Type B pancreatic cell (in vitro differentiated cells): ENCODE measurements around the gene PHF13. TPM values are rescaled to one million over a fixed set of nuclear protein-coding genes. Genes with fewer than 3 reads are reported as not detected.
A peak's percentile ranks its signal among the peaks of the same experiment; 100 is the strongest.
"Not testable (repeated sequence)": the region's sequence is repeated elsewhere in the genome, so short reads cannot be mapped to it uniquely, and the experiment has no call there.

ENCODE experiments used
- DNase-seq: peaks from one replicate; pipeline ENCODE4 v3.0.0; 2021; ENCODE audit warnings: mixed read lengths; ENCODE audit not compliant: unreplicated experiment; ENCODE audit errors: extremely low spot score
- H3K27ac Mint-ChIP-seq: 2 replicates; pipeline ENCODE4 v1.8.0; 2021; ENCODE audit warnings: mild to moderate bottlenecking, mixed read lengths
- H3K27me3 Mint-ChIP-seq: 2 replicates; pipeline ENCODE4 v1.8.0; 2021; ENCODE audit warnings: mixed read lengths
- H3K36me3 Mint-ChIP-seq: 2 replicates; pipeline ENCODE4 v1.8.0; 2021; ENCODE audit warnings: mixed read lengths
- H3K4me1 Mint-ChIP-seq: one replicate; pipeline ENCODE4 v1.8.0; 2021; ENCODE audit warnings: mixed read lengths; ENCODE audit not compliant: unreplicated experiment
- H3K4me3 Mint-ChIP-seq: 2 replicates; pipeline ENCODE4 v1.8.0; 2021; ENCODE audit warnings: mild to moderate bottlenecking, mixed read lengths
- H3K9me3 Mint-ChIP-seq: 2 replicates; pipeline ENCODE4 v1.8.0; 2021; ENCODE audit warnings: mixed read lengths
- CTCF ChIP-seq: fragments of 200-600 bp; sonication (generic); conservative IDR thresholded peaks from 2 replicates; pipeline ENCODE4 v1.5.0; 2021; ENCODE audit warnings: antibody characterized with exemption, mild to moderate bottlenecking
- total RNA-seq: library from RNA; stranded (reverse); gene quantifications from 2 replicates; pipeline ENCODE4 v1.2.1, GENCODE V29; 2021; ENCODE audit warnings: low replicate concordance

Gene PHF13
- total RNA-seq, 1 donor from 2014 or later, result 21.2 TPM

GRCh38 chr1:6596886-6597776 lies 16.4 kb upstream of the PHF13 start:
- Mint-ChIP-seq H3K4me3 (peak overlapping the region; percentile 47), H3K4me1 (peaks cover 14% of the 10 kb centered on the region), H3K36me3 (no peaks in the 10 kb centered on the region), H3K9me3 (no peaks in the 10 kb centered on the region), H3K27ac (no peak overlapping the region), H3K27me3 (peaks cover 8% of the 10 kb centered on the region)
- no peak for DNase-seq
- TF ChIP-seq CTCF, result no peak

- Mint-ChIP-seq H3K27me3 (peaks cover 8% of the 10 kb centered on the region), H3K36me3 (no peaks in the 10 kb centered on the region)
- DNase-seq, result no peak
Measured at GRCh38 chr1:6597777-6598131, 15.8 kb upstream of the PHF13 start.

GRCh38 chr1:6599141-6599975 lies 14.2 kb upstream of the PHF13 start:
- Mint-ChIP-seq H3K27me3 (peaks cover 8% of the 10 kb centered on the region), H3K4me1 (peaks cover 24% of the 10 kb centered on the region), H3K27ac (no peak overlapping the region), H3K36me3 (no peaks in the 10 kb centered on the region), H3K9me3 (no peaks in the 10 kb centered on the region), H3K4me3 (peak overlapping the region; percentile 31)
- no peak for DNase-seq
- TF ChIP-seq CTCF, result no peak

More at GRCh38 chr1:6597777-6598131, 15.8 kb upstream of the PHF13 start:
- no peak overlapping the region for H3K27ac Mint-ChIP-seq
- H3K4me3 Mint-ChIP-seq, result no peak overlapping the region
- H3K4me1 Mint-ChIP-seq, result peaks cover 14% of the 10 kb centered on the region
- H3K9me3 Mint-ChIP-seq, result no peaks in the 10 kb centered on the region
- no peak for TF ChIP-seq CTCF

GRCh38 chr1:6599991-6600390 lies 13.5 kb upstream of the PHF13 start:
- Mint-ChIP-seq H3K27ac (peak overlapping the region; percentile 91), H3K4me3 (peak overlapping the region; percentile 94), H3K4me1 (peaks cover 25% of the 10 kb centered on the region)
- not testable (repeated sequence) for DNase-seq, H3K36me3 Mint-ChIP-seq, H3K9me3 Mint-ChIP-seq, H3K27me3 Mint-ChIP-seq

- peaks cover 25% of the 10 kb centered on the region for H3K4me1 Mint-ChIP-seq
- H3K4me3 Mint-ChIP-seq, result peak overlapping the region; percentile 94
Measured at GRCh38 chr1:6600410-6601048, 13.0 kb upstream of the PHF13 start.

More at GRCh38 chr1:6600410-6601048, 13.0 kb upstream of the PHF13 start:
- no peaks in the 10 kb centered on the region for H3K9me3 Mint-ChIP-seq
- no peak for TF ChIP-seq CTCF
- DNase-seq, result no peak
- peaks cover 8% of the 10 kb centered on the region for H3K27me3 Mint-ChIP-seq
- H3K36me3 Mint-ChIP-seq, result no peaks in the 10 kb centered on the region
- peak overlapping the region; percentile 91 for H3K27ac Mint-ChIP-seq
